HEK293 (cell line): ENCODE measurements around the gene SLC6A17.

Source experiments
- PRDM6 ChIP-seq: fragments of 450-650 bp; formaldehyde crosslinking; IDR thresholded peaks from 2 replicates; pipeline ENCODE4 v1.5.1; 2017; ENCODE audit warnings: missing biosample characterization, missing genetic modification characterization
- SP7 ChIP-seq: fragments of 450-650 bp; formaldehyde crosslinking; IDR thresholded peaks from 2 replicates; pipeline ENCODE4 v1.5.1; 2016; ENCODE audit warnings: missing biosample characterization, missing genetic modification characterization
- ZBTB1 ChIP-seq: fragments of 450-650 bp; formaldehyde crosslinking; IDR thresholded peaks from 2 replicates; pipeline ENCODE4 v1.5.1; 2016; ENCODE audit warnings: missing biosample characterization, missing genetic modification characterization
- ZNF121 ChIP-seq: fragments of 450-650 bp; formaldehyde crosslinking; IDR thresholded peaks from 2 replicates; pipeline ENCODE4 v1.5.1; 2016; ENCODE audit warnings: missing biosample characterization, missing genetic modification characterization
- ZNF133 ChIP-seq: fragments of 450-650 bp; formaldehyde crosslinking; IDR thresholded peaks from 2 replicates; pipeline ENCODE4 v1.5.1; 2016; ENCODE audit warnings: missing biosample characterization, missing genetic modification characterization
- ZNF140 ChIP-seq: fragments of 450-650 bp; formaldehyde crosslinking; IDR thresholded peaks from 2 replicates; pipeline ENCODE4 v1.5.1; 2016; ENCODE audit warnings: missing biosample characterization, missing genetic modification characterization
- ZNF2 ChIP-seq: fragments of 450-650 bp; formaldehyde crosslinking; IDR thresholded peaks from 2 replicates; pipeline ENCODE4 v1.5.1; 2016; ENCODE audit warnings: missing biosample characterization, missing genetic modification characterization
- ZNF202 ChIP-seq: fragments of 450-650 bp; formaldehyde crosslinking; IDR thresholded peaks from 2 replicates; pipeline ENCODE4 v1.5.1; 2016; ENCODE audit warnings: missing biosample characterization, missing genetic modification characterization, borderline replicate concordance
- ZNF341 ChIP-seq: fragments of 450-650 bp; formaldehyde crosslinking; IDR thresholded peaks from 2 replicates; pipeline ENCODE4; 2016; ENCODE audit warnings: low read depth, missing biosample characterization, missing genetic modification characterization
- ZNF433 ChIP-seq: fragments of 450-650 bp; formaldehyde crosslinking; IDR thresholded peaks from 2 replicates; pipeline ENCODE4 v1.5.1; 2016; ENCODE audit warnings: missing biosample characterization, missing genetic modification characterization, low read depth
- ZNF488 ChIP-seq: fragments of 450-650 bp; formaldehyde crosslinking; IDR thresholded peaks from 2 replicates; pipeline ENCODE4 v1.5.1; 2016; ENCODE audit warnings: missing biosample characterization, missing genetic modification characterization
- ZNF514 ChIP-seq: fragments of 450-650 bp; formaldehyde crosslinking; IDR thresholded peaks from 2 replicates; pipeline ENCODE4 v1.5.1; 2016; ENCODE audit warnings: missing biosample characterization, missing genetic modification characterization
- ZNF555 ChIP-seq: fragments of 450-650 bp; formaldehyde crosslinking; conservative IDR thresholded peaks from 2 replicates; pipeline ENCODE4 v1.5.1; 2017; ENCODE audit warnings: missing biosample characterization, mild to moderate bottlenecking, missing genetic modification characterization, inconsistent platforms
- ZNF571 ChIP-seq: fragments of 450-650 bp; formaldehyde crosslinking; IDR thresholded peaks from 2 replicates; pipeline ENCODE4 v1.5.0; 2017; ENCODE audit warnings: missing biosample characterization, missing genetic modification characterization
- ZNF629 ChIP-seq: fragments of 450-650 bp; formaldehyde crosslinking; IDR thresholded peaks from 2 replicates; pipeline ENCODE4 v1.5.1; 2017; ENCODE audit warnings: missing biosample characterization, missing genetic modification characterization
- ZNF670 ChIP-seq: fragments of 450-650 bp; formaldehyde crosslinking; IDR thresholded peaks from 2 replicates; pipeline ENCODE4 v1.5.1; 2016; ENCODE audit warnings: missing biosample characterization, missing genetic modification characterization, low read depth
- ZNF704 ChIP-seq: fragments of 450-650 bp; formaldehyde crosslinking; IDR thresholded peaks from 2 replicates; pipeline ENCODE4 v1.5.1; 2016; ENCODE audit warnings: missing biosample characterization, missing genetic modification characterization
- ZNF776 ChIP-seq: fragments of 450-650 bp; formaldehyde crosslinking; IDR thresholded peaks from 2 replicates; pipeline ENCODE4 v1.5.0; 2017; ENCODE audit warnings: missing biosample characterization, missing genetic modification characterization, borderline replicate concordance
- TF ChIP-seq, protein P1 (sequence below): fragments of 450-650 bp; formaldehyde crosslinking; IDR thresholded peaks from 2 replicates; pipeline ENCODE4 v1.5.1; 2016; ENCODE audit warnings: missing biosample characterization, missing genetic modification characterization, borderline replicate concordance
- TF ChIP-seq, protein P2 (sequence below): fragments of 450-650 bp; formaldehyde crosslinking; IDR thresholded peaks from 2 replicates; pipeline ENCODE4 v1.5.1; 2016; ENCODE audit warnings: missing biosample characterization, missing genetic modification characterization
- TF ChIP-seq, protein P3 (sequence below): fragments of 450-650 bp; formaldehyde crosslinking; IDR thresholded peaks from 2 replicates; pipeline ENCODE4 v1.5.1; 2016; ENCODE audit warnings: missing biosample characterization, missing genetic modification characterization
- TF ChIP-seq, protein P4 (sequence below): fragments of 450-650 bp; formaldehyde crosslinking; IDR thresholded peaks from 2 replicates; pipeline ENCODE4 v1.5.1; 2016; ENCODE audit warnings: missing biosample characterization, missing genetic modification characterization

SLC6A17 gene

GRCh38 chr1:110209715-110210603 lies 59.7 kb downstream of the SLC6A17 start, which contains the start of gene KCNC4 (continued):
- TF ChIP-seq, protein P1, sequence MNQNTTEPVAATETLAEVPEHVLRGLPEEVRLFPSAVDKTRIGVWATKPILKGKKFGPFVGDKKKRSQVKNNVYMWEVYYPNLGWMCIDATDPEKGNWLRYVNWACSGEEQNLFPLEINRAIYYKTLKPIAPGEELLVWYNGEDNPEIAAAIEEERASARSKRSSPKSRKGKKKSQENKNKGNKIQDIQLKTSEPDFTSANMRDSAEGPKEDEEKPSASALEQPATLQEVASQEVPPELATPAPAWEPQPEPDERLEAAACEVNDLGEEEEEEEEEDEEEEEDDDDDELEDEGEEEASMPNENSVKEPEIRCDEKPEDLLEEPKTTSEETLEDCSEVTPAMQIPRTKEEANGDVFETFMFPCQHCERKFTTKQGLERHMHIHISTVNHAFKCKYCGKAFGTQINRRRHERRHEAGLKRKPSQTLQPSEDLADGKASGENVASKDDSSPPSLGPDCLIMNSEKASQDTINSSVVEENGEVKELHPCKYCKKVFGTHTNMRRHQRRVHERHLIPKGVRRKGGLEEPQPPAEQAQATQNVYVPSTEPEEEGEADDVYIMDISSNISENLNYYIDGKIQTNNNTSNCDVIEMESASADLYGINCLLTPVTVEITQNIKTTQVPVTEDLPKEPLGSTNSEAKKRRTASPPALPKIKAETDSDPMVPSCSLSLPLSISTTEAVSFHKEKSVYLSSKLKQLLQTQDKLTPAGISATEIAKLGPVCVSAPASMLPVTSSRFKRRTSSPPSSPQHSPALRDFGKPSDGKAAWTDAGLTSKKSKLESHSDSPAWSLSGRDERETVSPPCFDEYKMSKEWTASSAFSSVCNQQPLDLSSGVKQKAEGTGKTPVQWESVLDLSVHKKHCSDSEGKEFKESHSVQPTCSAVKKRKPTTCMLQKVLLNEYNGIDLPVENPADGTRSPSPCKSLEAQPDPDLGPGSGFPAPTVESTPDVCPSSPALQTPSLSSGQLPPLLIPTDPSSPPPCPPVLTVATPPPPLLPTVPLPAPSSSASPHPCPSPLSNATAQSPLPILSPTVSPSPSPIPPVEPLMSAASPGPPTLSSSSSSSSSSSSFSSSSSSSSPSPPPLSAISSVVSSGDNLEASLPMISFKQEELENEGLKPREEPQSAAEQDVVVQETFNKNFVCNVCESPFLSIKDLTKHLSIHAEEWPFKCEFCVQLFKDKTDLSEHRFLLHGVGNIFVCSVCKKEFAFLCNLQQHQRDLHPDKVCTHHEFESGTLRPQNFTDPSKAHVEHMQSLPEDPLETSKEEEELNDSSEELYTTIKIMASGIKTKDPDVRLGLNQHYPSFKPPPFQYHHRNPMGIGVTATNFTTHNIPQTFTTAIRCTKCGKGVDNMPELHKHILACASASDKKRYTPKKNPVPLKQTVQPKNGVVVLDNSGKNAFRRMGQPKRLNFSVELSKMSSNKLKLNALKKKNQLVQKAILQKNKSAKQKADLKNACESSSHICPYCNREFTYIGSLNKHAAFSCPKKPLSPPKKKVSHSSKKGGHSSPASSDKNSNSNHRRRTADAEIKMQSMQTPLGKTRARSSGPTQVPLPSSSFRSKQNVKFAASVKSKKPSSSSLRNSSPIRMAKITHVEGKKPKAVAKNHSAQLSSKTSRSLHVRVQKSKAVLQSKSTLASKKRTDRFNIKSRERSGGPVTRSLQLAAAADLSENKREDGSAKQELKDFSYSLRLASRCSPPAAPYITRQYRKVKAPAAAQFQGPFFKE (tag by site-specific recombination), result no peak
- no peak for TF ChIP-seq PRDM6
- TF ChIP-seq ZNF202, result no peak
- no peak for TF ChIP-seq ZNF629 (tag by site-specific recombination)
- TF ChIP-seq ZNF341 (tag by site-specific recombination), result peak; percentile 99
- TF ChIP-seq ZNF121 (tag by site-specific recombination), result no peak
- no peak for TF ChIP-seq ZNF488 (tag by site-specific recombination)
- TF ChIP-seq ZNF571, result no peak
- TF ChIP-seq, protein P2, sequence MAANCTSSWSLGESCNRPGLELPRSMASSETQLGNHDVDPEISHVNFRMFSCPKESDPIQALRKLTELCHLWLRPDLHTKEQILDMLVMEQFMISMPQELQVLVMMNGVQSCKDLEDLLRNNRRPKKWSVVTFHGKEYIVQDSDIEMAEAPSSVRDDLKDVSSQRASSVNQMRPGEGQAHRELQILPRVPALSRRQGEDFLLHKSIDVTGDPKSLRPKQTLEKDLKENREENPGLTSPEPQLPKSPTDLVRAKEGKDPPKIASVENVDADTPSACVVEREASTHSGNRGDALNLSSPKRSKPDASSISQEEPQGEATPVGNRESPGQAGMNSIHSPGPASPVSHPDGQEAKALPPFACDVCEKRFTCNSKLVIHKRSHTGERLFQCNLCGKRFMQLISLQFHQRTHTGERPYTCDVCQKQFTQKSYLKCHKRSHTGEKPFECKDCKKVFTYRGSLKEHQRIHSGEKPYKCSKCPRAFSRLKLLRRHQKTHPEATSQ (tag by site-specific recombination), result no peak
- TF ChIP-seq, protein P3, sequence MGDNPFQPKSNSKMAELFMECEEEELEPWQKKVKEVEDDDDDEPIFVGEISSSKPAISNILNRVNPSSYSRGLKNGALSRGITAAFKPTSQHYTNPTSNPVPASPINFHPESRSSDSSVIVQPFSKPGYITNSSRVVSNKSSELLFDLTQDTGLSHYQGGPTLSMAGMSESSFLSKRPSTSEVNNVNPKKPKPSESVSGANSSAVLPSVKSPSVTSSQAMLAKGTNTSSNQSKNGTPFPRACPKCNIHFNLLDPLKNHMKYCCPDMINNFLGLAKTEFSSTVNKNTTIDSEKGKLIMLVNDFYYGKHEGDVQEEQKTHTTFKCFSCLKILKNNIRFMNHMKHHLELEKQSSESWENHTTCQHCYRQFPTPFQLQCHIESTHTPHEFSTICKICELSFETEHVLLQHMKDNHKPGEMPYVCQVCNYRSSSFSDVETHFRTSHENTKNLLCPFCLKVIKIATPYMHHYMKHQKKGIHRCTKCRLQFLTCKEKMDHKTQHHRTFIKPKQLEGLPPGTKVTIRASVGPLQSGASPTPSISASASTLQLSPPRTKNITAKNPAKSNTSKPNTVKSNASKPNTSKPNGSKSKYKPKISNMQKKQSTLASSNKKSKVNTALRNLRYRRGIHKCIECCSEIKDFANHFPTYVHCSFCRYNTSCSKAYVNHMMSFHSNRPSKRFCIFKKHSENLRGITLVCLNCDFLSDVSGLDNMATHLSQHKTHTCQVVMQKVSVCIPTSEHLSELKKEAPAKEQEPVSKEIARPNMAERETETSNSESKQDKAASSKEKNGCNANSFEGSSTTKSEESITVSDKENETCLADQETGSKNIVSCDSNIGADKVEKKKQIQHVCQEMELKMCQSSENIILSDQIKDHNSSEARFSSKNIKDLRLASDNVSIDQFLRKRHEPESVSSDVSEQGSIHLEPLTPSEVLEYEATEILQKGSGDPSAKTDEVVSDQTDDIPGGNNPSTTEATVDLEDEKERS, result no peak
- TF ChIP-seq ZNF704 (tag by site-specific recombination), result no peak
- no peak for TF ChIP-seq ZBTB1 (tag by site-specific recombination)
- no peak for TF ChIP-seq ZNF670
- TF ChIP-seq, protein P4, sequence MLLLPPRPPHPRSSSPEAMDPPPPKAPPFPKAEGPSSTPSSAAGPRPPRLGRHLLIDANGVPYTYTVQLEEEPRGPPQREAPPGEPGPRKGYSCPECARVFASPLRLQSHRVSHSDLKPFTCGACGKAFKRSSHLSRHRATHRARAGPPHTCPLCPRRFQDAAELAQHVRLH, result no peak
- no peak for TF ChIP-seq ZNF433
- no peak for TF ChIP-seq ZNF776 (tag by site-specific recombination)
- no peak for TF ChIP-seq ZNF133 (tag by site-specific recombination)
- no peak for TF ChIP-seq ZNF140 (tag by site-specific recombination)
- no peak for TF ChIP-seq ZNF555 (tag by site-specific recombination)
- TF ChIP-seq SP7 (tag by site-specific recombination), result peak; percentile 74; the same call in 1 of the 2 replicates
- TF ChIP-seq ZNF514 (tag by site-specific recombination), result no peak
- TF ChIP-seq ZNF2 (tag by site-specific recombination), result no peak; the same call in 1 of the 2 replicates
